GM21367 (cell line): Measurements from ENCODE around the gene KLK1.

Source experiments
- ATAC-seq: cut with Tn5 transposase; IDR thresholded peaks from one replicate; pipeline ENCODE4 v1.9.1; 2021; ENCODE audit not compliant: unreplicated experiment

KLK1 gene

GRCh38 chr19:50823389-50824042 lies at the start of gene KLK1:
Gene KLK1 (minus strand): TSS chr19:50823787. CDS start chr19:50823748, 39 bp downstream.
- no peak for ATAC-seq

GRCh38 chr19:50873056-50873455 lies 49.5 kb upstream of the KLK1 start, which contains the start of gene KLK2:
Gene KLK2 (plus strand): TSS chr19:50873439. CDS start chr19:50873474, 35 bp downstream.
- no peak for ATAC-seq

DNA sequence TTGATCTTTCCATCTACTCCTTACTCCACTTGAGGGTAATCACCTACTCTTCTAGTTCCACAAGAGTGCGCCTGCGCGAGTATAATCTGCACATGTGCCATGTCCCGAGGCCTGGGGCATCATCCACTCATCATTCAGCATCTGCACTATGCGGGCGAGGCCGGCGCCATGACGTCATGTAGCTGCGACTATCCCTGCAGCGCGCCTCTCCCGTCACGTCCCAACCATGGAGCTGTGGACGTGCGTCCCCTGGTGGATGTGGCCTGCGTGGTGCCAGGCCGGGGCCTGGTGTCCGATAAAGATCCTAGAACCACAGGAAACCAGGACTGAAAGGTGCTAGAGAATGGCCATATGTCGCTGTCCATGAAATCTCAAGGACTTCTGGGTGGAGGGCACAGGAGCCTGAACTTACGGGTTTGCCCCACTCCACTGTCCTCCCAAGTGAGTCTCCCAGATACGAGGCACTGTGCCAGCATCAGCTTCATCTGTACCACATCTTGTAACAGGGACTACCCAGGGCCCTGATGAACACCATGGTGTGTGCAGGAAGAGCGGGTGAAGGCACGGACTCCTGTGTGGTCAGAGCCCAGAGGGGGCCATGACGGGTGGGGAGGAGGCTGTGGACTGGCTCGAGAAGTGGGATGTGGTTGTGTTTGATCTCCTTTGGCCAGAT lies 47.0 kb upstream of the KLK1 start:
- no peak for ATAC-seq

GRCh38 chr19:50869479-50869878 lies 45.9 kb upstream of the KLK1 start:
- ATAC-seq, result no peak

DNA sequence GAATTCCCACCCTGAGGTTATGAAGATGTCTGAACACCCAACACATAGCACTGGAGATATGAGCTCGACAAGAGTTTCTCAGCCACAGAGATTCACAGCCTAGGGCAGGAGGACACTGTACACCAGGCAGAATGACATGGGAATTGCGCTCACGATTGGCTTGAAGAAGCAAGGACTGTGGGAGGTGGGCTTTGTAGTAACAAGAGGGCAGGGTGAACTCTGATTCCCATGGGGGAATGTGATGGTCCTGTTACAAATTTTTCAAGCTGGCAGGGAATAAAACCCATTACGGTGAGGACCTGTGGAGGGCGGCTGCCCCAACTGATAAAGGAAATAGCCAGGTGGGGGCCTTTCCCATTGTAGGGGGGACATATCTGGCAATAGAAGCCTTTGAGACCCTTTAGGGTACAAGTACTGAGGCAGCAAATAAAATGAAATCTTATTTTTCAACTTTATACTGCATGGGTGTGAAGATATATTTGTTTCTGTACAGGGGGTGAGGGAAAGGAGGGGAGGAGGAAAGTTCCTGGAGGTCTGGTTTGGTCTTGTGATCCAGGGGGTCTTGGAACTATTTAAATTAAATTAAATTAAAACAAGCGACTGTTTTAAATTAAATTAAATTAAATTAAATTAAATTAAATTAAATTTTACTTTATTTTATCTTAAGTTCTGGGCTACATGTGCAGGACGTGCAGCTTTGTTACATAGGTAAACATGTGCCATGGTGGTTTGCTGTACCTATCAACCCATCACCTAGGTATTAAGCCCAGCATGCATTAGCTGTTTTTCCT lies 38.1 kb upstream of the KLK1 start:
- no peak for ATAC-seq

- ATAC-seq, result no peak
Measured at GRCh38 chr19:50861010-50861409, 37.4 kb upstream of the KLK1 start.

DNA sequence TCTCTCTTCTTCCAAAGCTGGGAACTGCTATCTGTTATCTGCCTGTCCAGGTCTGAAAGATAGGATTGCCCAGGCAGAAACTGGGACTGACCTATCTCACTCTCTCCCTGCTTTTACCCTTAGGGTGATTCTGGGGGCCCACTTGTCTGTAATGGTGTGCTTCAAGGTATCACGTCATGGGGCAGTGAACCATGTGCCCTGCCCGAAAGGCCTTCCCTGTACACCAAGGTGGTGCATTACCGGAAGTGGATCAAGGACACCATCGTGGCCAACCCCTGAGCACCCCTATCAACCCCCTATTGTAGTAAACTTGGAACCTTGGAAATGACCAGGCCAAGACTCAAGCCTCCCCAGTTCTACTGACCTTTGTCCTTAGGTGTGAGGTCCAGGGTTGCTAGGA lies 36.3 kb upstream of the KLK1 start:
- ATAC-seq, result no peak

DNA sequence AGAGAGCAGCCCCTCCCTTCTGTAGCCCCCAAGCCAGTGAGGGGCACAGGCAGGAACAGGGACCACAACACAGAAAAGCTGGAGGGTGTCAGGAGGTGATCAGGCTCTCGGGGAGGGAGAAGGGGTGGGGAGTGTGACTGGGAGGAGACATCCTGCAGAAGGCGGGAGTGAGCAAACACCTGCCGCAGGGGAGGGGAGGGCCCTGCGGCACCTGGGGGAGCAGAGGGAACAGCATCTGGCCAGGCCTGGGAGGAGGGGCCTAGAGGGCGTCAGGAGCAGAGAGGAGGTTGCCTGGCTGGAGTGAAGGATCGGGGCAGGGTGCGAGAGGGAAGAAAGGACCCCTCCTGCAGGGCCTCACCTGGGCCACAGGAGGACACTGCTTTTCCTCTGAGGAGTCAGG lies 35.3 kb upstream of the KLK1 start:
- no peak for ATAC-seq

DNA sequence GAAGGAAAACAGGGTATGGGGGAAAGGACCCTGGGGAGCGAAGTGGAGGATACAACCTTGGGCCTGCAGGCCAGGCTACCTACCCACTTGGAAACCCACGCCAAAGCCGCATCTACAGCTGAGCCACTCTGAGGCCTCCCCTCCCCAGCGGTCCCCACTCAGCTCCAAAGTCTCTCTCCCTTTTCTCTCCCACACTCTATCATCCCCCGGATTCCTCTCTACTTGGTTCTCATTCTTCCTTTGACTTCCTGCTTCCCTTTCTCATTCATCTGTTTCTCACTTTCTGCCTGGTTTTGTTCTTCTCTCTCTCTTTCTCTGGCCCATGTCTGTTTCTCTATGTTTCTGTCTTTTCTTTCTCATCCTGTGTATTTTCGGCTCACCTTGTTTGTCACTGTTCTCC lies 33.8 kb upstream of the KLK1 start:
- no peak for ATAC-seq

DNA sequence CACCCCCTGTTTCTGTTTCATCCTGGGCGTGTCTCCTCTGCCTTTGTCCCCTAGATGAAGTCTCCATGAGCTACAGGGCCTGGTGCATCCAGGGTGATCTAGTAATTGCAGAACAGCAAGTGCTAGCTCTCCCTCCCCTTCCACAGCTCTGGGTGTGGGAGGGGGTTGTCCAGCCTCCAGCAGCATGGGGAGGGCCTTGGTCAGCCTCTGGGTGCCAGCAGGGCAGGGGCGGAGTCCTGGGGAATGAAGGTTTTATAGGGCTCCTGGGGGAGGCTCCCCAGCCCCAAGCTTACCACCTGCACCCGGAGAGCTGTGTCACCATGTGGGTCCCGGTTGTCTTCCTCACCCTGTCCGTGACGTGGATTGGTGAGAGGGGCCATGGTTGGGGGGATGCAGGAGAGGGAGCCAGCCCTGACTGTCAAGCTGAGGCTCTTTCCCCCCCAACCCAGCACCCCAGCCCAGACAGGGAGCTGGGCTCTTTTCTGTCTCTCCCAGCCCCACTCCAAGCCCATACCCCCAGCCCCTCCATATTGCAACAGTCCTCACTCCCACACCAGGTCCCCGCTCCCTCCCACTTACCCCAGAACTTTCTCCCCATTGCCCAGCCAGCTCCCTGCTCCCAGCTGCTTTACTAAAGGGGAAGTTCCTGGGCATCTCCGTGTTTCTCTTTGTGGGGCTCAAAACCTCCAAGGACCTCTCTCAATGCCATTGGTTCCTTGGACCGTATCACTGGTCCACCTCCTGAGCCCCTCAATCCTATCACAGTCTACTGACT lies 31.2 kb upstream of the KLK1 start, which contains the start of gene KLK3:
TSS of gene KLK3 (plus strand) at position 280 of the 775 bp plus-strand sequence. CDS start at position 321, 41 bp downstream.
- ATAC-seq, result no peak

DNA sequence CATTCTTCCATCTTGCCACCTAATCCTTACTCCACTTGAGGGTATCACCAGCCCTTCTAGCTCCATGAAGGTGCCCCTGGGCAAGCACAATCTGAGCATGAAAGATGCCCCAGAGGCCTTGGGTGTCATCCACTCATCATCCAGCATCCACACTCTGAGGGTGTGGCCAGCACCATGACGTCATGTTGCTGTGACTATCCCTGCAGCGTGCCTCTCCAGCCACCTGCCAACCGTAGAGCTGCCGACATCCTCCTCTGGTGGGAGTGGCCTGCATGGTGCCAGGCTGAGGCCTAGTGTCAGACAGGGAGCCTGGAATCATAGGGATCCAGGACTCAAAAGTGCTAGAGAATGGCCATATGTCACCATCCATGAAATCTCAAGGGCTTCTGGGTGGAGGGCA lies 28.0 kb upstream of the KLK1 start:
- no peak for ATAC-seq

- ATAC-seq, result no peak
Measured at GRCh38 chr19:50850738-50851137, 27.2 kb upstream of the KLK1 start.

DNA sequence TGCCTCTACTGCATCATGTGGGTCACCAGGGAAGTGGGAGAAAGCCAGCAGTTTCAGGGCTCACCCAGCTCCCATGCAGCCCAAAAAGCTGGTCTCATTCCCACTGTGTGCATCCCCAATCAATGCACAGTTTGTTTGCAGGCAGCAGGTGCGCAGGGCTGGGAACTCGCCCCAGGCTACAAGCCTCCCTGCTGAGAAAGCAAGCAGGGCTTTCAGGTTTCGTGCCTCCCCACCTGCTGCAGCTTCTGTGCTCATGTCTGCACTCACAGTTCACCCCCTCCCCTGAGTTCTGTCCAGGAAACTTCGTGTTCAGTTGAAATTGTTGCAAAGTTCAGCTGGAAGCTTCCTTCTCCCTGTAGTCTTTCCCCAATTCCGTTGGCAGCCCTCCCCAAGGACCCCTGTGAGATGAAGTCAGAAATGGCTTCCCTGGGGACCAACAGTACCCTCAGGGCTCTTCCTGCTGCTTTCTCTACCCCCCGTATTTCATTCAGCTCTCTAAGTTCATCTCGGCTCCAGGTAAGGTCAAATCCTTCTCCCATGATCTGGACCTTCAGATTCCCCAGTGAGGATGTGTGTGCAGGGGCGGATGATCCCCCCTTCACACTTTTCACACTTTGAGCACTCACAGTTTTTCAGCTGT lies 20.8 kb upstream of the KLK1 start:
- ATAC-seq, result no peak

DNA sequence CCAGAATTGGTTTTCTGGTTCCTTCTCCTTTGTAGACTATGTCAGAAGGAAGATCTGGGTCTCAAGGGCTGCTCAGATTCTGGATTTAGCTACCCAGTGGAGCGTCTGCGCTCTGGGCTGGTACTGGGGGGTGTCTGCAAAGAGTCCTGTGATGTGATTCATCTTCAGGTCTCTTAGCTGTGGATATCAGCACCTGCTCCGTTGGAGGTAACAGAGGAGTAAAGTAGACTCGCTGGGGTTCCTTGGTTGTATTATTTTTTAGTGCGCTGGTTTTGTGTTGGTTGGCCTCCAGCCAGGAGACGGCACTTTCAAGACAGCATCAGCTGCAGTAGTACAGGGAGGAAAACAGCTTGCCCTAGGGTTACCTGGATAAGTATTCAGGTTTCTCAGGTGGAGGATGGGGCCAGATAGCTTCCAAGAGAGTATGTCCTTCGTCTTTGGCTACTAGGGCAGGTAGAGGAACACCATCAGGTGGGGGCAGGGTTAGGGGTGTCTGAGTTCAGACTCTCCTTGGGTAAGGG lies 20.2 kb upstream of the KLK1 start:
- no peak for ATAC-seq

GRCh38 chr19:50843205-50843604 lies 19.6 kb upstream of the KLK1 start:
- ATAC-seq, result no peak

DNA sequence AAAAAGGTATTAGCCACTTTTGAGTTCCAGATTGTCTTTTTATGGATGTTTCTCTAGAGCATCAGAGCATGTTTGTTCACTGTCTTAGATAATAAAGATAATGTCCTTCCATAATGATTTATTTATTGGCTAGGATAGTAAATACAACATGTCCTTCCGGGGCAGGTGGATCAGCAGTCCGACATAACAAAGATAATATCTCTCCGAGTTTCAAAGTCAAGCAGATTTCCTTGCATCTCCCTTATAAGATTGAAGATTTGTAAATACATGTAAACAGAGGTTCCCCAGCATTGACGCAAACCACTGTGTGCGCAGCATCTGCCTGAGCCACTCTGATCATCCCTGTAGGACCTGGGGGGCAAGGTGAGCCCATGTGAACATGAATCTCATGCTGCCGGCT lies 18.5 kb upstream of the KLK1 start:
- no peak for ATAC-seq

- ATAC-seq, result no peak
Measured at GRCh38 chr19:50839712-50840655, 16.4 kb upstream of the KLK1 start.

GRCh38 chr19:50838239-50838638 lies 14.7 kb upstream of the KLK1 start:
- ATAC-seq, result no peak

DNA sequence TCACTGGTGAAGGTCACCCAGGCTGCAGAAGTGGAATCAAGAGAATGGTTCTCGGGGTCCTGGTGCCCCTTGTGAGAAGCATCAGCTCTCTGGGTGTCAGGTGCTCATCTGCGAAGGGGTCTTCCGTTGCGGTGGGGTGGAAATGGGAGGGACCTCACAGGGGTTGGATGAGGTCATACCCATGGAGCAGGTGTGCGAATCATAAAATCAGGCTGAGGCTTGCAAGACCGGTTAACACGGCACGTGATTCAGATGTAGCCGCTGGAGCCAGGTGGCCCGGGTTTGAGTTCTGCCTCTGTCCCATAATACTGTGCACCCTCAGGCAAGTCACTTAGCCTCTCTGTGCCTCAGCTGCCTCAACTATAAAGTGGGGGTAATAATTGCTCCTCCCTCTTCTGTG lies 13.7 kb upstream of the KLK1 start:
- ATAC-seq, result no peak
